H1 (cell line): ENCODE results near the gene KCNIP3. TPM values are rescaled to one million over a fixed set of nuclear protein-coding genes. Genes with fewer than 3 reads are reported as not detected.
A peak's percentile ranks its signal among the peaks of the same experiment; 100 is the strongest.

Experiments
- CTCF ChIA-PET: fragments of 300-600 bp; sonication (Branson Sonifier 250); formaldehyde crosslinking; loops from one replicate; lab custom pipeline; 2021; ENCODE audit not compliant: partially characterized antibody; lab: Charles Lee
- POLR2A ChIA-PET: fragments of 300-600 bp; sonication (Branson Sonifier 250); formaldehyde crosslinking; loops from one replicate; lab custom pipeline; 2021; ENCODE audit warnings: inconsistent platforms; ENCODE audit not compliant: partially characterized antibody; lab: Charles Lee
- DNase-seq, 2 experiments: peaks; one replicate each; pipeline versions ENCODE4 v3.0.0 to v3.0.0-alpha.2; 2010 to 2022; ENCODE audit warnings: low spot score in 2 of 2, low read depth in 1 of 2, mixed read lengths in 1 of 2
- FAIRE-seq: peaks from 2 replicates; lab custom pipeline; 2011; peaks lifted over from hg19 to GRCh38; lab: Jason Lieb, UNC
- H2AFZ ChIP-seq: 2 replicates; pipeline ENCODE4 v1.8.1; 2012; ENCODE audit warnings: low read length, inconsistent platforms
- H2AK5ac ChIP-seq: 2 replicates; pipeline ENCODE4 v1.6.1; 2013; ENCODE audit warnings: low read depth, low read length
- H2BK120ac ChIP-seq: replicated peaks from 2 replicates; pipeline ENCODE3; 2013; ENCODE audit warnings: low read depth, low read length, inconsistent platforms
- H2BK12ac ChIP-seq: 2 replicates; pipeline ENCODE4 v1.6.1; 2013; ENCODE audit warnings: low read depth, low read length
- H2BK15ac ChIP-seq: 2 replicates; pipeline ENCODE4 v1.6.1; 2013; ENCODE audit warnings: low read length
- H2BK20ac ChIP-seq: 2 replicates; pipeline ENCODE4 v1.6.1; 2013; ENCODE audit warnings: low read length
- H2BK5ac ChIP-seq: 2 replicates; pipeline ENCODE4 v1.6.1; 2013; ENCODE audit warnings: low read depth, low read length
- H3K14ac ChIP-seq: 2 replicates; pipeline ENCODE4 v1.6.1; 2013; ENCODE audit warnings: inconsistent platforms; ENCODE audit not compliant: insufficient read length
- H3K18ac ChIP-seq: 2 replicates; pipeline ENCODE4 v1.6.1; 2013; ENCODE audit warnings: low read length; ENCODE audit errors: extremely low read depth
- H3K23ac ChIP-seq: 2 replicates; pipeline ENCODE4 v1.6.1; 2013; ENCODE audit warnings: inconsistent platforms; ENCODE audit not compliant: insufficient read length
- H3K23me2 ChIP-seq: 2 replicates; pipeline ENCODE4 v1.6.1; 2013; ENCODE audit warnings: low read depth, low read length
- H3K27ac ChIP-seq: 2 replicates; pipeline ENCODE4 v1.6.1; 2011; ENCODE audit warnings: low read depth, low read length, inconsistent platforms
- H3K27me3 ChIP-seq, 4 experiments: replicated peaks in 1 of 4; 1 replicate in 1 of 4; 2 replicates in 3 of 4; pipeline versions ENCODE4 v1.6.1 to v1.8.1; 2011 to 2013; ENCODE audit warnings: low read length in 3 of 4, mild to moderate bottlenecking in 3 of 4, inconsistent platforms in 2 of 4, mixed read lengths in 2 of 4, moderate library complexity in 1 of 4; ENCODE audit not compliant: control insufficient read depth in 3 of 4, insufficient read depth in 3 of 4; ENCODE audit errors: extremely low read depth in 1 of 4
- H3K36me3 ChIP-seq, 4 experiments: 2 replicates each; pipeline versions ENCODE4 v1.6.1 to v1.8.1; 2011 to 2013; ENCODE audit warnings: mild to moderate bottlenecking in 4 of 4, low read length in 3 of 4, moderate library complexity in 2 of 4, control low read depth in 1 of 4, inconsistent platforms in 1 of 4; ENCODE audit not compliant: insufficient read depth in 4 of 4, control insufficient read depth in 2 of 4
- H3K4ac ChIP-seq: replicated peaks from 2 replicates; pipeline ENCODE3; 2013; ENCODE audit warnings: low read length, low read depth, mixed read lengths, inconsistent platforms; ENCODE audit not compliant: insufficient read length
- H3K4me1 ChIP-seq, 4 experiments: replicated peaks in 1 of 4; 1 replicate in 1 of 4; 2 replicates in 3 of 4; pipeline versions ENCODE4 v1.6.1 to v1.8.1; 2011 to 2013; ENCODE audit warnings: low read length in 3 of 4, inconsistent platforms in 2 of 4, mixed read lengths in 1 of 4; ENCODE audit not compliant: insufficient read depth in 4 of 4, control insufficient read depth in 3 of 4
- H3K4me2 ChIP-seq, 2 experiments: 2 replicates each; pipeline versions ENCODE4 v1.6.1 to v1.8.1; 2011 to 2013; ENCODE audit warnings: low read depth in 2 of 2, low read length in 2 of 2, control low read depth in 1 of 2, inconsistent platforms in 1 of 2, mild to moderate bottlenecking in 1 of 2; ENCODE audit not compliant: insufficient read depth in 1 of 2
- H3K4me3 ChIP-seq, 4 experiments: fragments of 200-600, 300-600 bp in 1 of 4; sonication (generic), shearing (Covaris generic), sonication (Bioruptor Twin) in 1 of 4; 2 replicates each; pipeline versions ENCODE4 v1.5.1 to v1.8.1; 2011 to 2016; ENCODE audit warnings: low read length in 4 of 4, low read depth in 3 of 4, control low read depth in 2 of 4, inconsistent platforms in 2 of 4, mild to moderate bottlenecking in 2 of 4, mixed read lengths in 1 of 4, moderate library complexity in 1 of 4; ENCODE audit not compliant: insufficient read depth in 2 of 4; ENCODE audit errors: extremely low read depth in 1 of 4
- H3K56ac ChIP-seq: replicated peaks from 2 replicates; pipeline ENCODE3; 2013; ENCODE audit warnings: low read depth, mild to moderate bottlenecking, mixed read lengths, low read length, inconsistent platforms; ENCODE audit not compliant: insufficient read length
- H3K79me1 ChIP-seq: 2 replicates; pipeline ENCODE4 v1.6.1; 2013; ENCODE audit warnings: low read depth, low read length, control low read depth
- H3K79me2 ChIP-seq, 2 experiments: 2 replicates each; pipeline versions ENCODE4 v1.6.1 to v1.8.1; 2012 to 2013; ENCODE audit warnings: low read length in 2 of 2, mild to moderate bottlenecking in 2 of 2, inconsistent platforms in 1 of 2; ENCODE audit not compliant: insufficient read depth in 2 of 2, control insufficient read depth in 1 of 2
- H3K9ac ChIP-seq, 4 experiments: replicated peaks in 1 of 4; 1 replicate in 1 of 4; 2 replicates in 3 of 4; pipeline versions ENCODE4 v1.6.1 to v1.8.1; 2011 to 2013; ENCODE audit warnings: low read depth in 3 of 4, low read length in 3 of 4, control low read depth in 2 of 4, mild to moderate bottlenecking in 2 of 4, moderate library complexity in 2 of 4, inconsistent platforms in 1 of 4; ENCODE audit errors: extremely low read depth in 1 of 4
- H3K9me3 ChIP-seq, 2 experiments: 2 replicates each; pipeline versions ENCODE4 v1.6.1 to v1.8.1; 2012 to 2013; ENCODE audit warnings: mild to moderate bottlenecking in 2 of 2, moderate library complexity in 2 of 2, control low read depth in 1 of 2, inconsistent platforms in 1 of 2, low read depth in 1 of 2, low read length in 1 of 2, mixed read lengths in 1 of 2; ENCODE audit not compliant: insufficient read depth in 2 of 2
- H4K20me1 ChIP-seq, 2 experiments: replicated peaks in 1 of 2; 2 replicates each; pipeline versions ENCODE3 to v1.8.1; 2011 to 2013; ENCODE audit warnings: inconsistent platforms in 2 of 2, low read length in 2 of 2, mild to moderate bottlenecking in 1 of 2; ENCODE audit not compliant: insufficient read depth in 2 of 2, control insufficient read depth in 1 of 2
- H4K5ac ChIP-seq: 2 replicates; pipeline ENCODE4 v1.6.1; 2013; ENCODE audit warnings: low read length, low read depth, mixed read lengths, inconsistent platforms; ENCODE audit not compliant: insufficient read length
- H4K8ac ChIP-seq: 2 replicates; pipeline ENCODE4 v1.8.0; 2013; ENCODE audit warnings: mild to moderate bottlenecking, moderate library complexity, low read length, inconsistent platforms; ENCODE audit not compliant: insufficient read depth; ENCODE audit errors: extremely low read depth
- H4K91ac ChIP-seq: replicated peaks from 2 replicates; pipeline ENCODE3; 2013; ENCODE audit warnings: low read length, mixed read lengths, inconsistent platforms; ENCODE audit not compliant: insufficient read length
- ATF3 ChIP-seq: IDR thresholded peaks from 2 replicates; pipeline ENCODE4 v1.6.1; 2011; ENCODE audit warnings: low read depth, mild to moderate bottlenecking, low read length; ENCODE audit not compliant: insufficient read depth
- BCL11A ChIP-seq, 2 experiments: IDR thresholded peaks; one replicate each; pipeline ENCODE4 v1.6.1; 2011; ENCODE audit warnings: low read depth in 2 of 2, low read length in 2 of 2, mild to moderate bottlenecking in 2 of 2
- CBX8 ChIP-seq: fragments of 300-800, 300-1000 bp; sonication (generic); IDR thresholded peaks from 2 replicates; pipeline ENCODE4 v1.7.1; 2016; ENCODE audit warnings: low read depth, low read length, borderline replicate concordance
- CEBPB ChIP-seq: IDR thresholded peaks from 2 replicates; pipeline ENCODE4 v1.6.1; 2012; ENCODE audit warnings: low read depth, low read length
- CHD1 ChIP-seq: IDR thresholded peaks from 2 replicates; pipeline ENCODE4 v1.6.1; 2012; ENCODE audit warnings: low read depth, low read length, improper control_type of control experiment
- CREB1 ChIP-seq: IDR thresholded peaks from 2 replicates; pipeline ENCODE4 v1.6.1; 2012; ENCODE audit warnings: inconsistent platforms
- GTF2F1 ChIP-seq: IDR thresholded peaks from 2 replicates; pipeline ENCODE4 v1.6.1; 2012; ENCODE audit warnings: low read depth, low read length, improper control_type of control experiment, borderline replicate concordance
- JUND ChIP-seq: IDR thresholded peaks from 2 replicates; pipeline ENCODE4 v1.6.1; 2011; ENCODE audit warnings: mild to moderate bottlenecking, improper control_type of control experiment, low read length
- RAD21 ChIP-seq, 2 experiments: IDR thresholded peaks in 1 of 2; conservative IDR thresholded peaks in 1 of 2; 2 replicates each; pipeline ENCODE4 v1.6.1; 2011; ENCODE audit warnings: low read depth in 2 of 2, low read length in 2 of 2, improper control_type of control experiment in 1 of 2, inconsistent platforms in 1 of 2, mild to moderate bottlenecking in 1 of 2, moderate library complexity in 1 of 2
- RNF2 ChIP-seq: fragments of 200-900, 300-1000 bp; sonication (generic); IDR thresholded peaks from 2 replicates; pipeline ENCODE4 v1.7.1; 2016; ENCODE audit warnings: borderline replicate concordance, low read depth, mild to moderate bottlenecking, antibody characterized with exemption, low read length; ENCODE audit not compliant: poor library complexity, severe bottlenecking; ENCODE audit errors: missing control alignments
- SIRT6 ChIP-seq: IDR thresholded peaks from one replicate; pipeline ENCODE4 v1.7.1; 2012; ENCODE audit warnings: low read length, inconsistent platforms
- SIX5 ChIP-seq: IDR thresholded peaks from 2 replicates; pipeline ENCODE4 v1.6.1; 2011; ENCODE audit warnings: mild to moderate bottlenecking, low read depth, low read length
- SP2 ChIP-seq: IDR thresholded peaks from 2 replicates; pipeline ENCODE4 v1.6.1; 2012; ENCODE audit warnings: mild to moderate bottlenecking, low read length, inconsistent platforms
- TEAD4 ChIP-seq: IDR thresholded peaks from 2 replicates; pipeline ENCODE4 v1.6.1; 2012; ENCODE audit warnings: low read depth, low read length, inconsistent platforms, mixed read lengths
- ZNF274 ChIP-seq: IDR thresholded peaks from 2 replicates; pipeline ENCODE4 v1.7.0; 2012; ENCODE audit warnings: low read length, borderline replicate concordance; ENCODE audit errors: extremely low read depth
- WGBS, 2 experiments: shearing (Covaris generic) in 1 of 2; methylation state at CpG; one replicate each; pipeline versions ENCODE4 v1.1.6 to v1.1.7; 2013 to 2015; ENCODE audit warnings: low lambda C conversion rate in 2 of 2, mixed read lengths in 2 of 2, inconsistent platforms in 1 of 2, low coverage in 1 of 2, missing lambda C conversion rate in 1 of 2; ENCODE audit not compliant: insufficient replicate concordance in 2 of 2, insufficient coverage in 1 of 2, insufficient read length in 1 of 2; ENCODE audit errors: extremely low coverage in 1 of 2, missing lambda C conversion rate in 1 of 2; 5-methylcytosine and 5-hydroxymethylcytosine counted together
- polyA plus RNA-seq, 7 experiments: library from polyadenylated mRNA; depleted of rRNA in 3 of 7; stranded (reverse) in 5 of 7; unstranded in 2 of 7; fragments of >200 nt in 5 of 7; fragments of 200-250 nt in 2 of 7; gene quantifications; 1 replicate in 5 of 7; 2 replicates in 1 of 7; 4 replicates in 1 of 7; pipeline versions ENCODE4 v1.2.1 to v1.2.3, GENCODE V29; 2011 to 2013; ENCODE audit warnings: missing spikeins in 2 of 7, mixed read lengths in 2 of 7
- total RNA-seq: library from RNA; stranded (reverse); fragmentation: NEBNext Ultra II Directional; extraction: Animal tissue kit (Norgen Biotek cat#: 25700); gene quantifications from 2 replicates; pipeline ENCODE4 v1.2.1, GENCODE V29; 2021

Gene KCNIP3
- total and polyA plus RNA-seq, 2 of the 8 experiments (the other 6 are each of a cell fraction or from before 2014, with no cell fraction given) = 0.33 to 1.9 TPM

GRCh38 chr2:95272781-95273180 is 24.4 kb upstream of the KCNIP3 start:
- H3K4ac ChIP-seq = no peak overlapping the region
- no peaks in the 10 kb centered on the region for H3K23me2 ChIP-seq
- no peaks in the 10 kb centered on the region for H3K79me1 ChIP-seq
- no peaks in the 10 kb centered on the region for H3K36me3 ChIP-seq
- WGBS, 2 experiments = 100% methylated on average over 1 of the region's 1 CpG; no CpG with 5 or more reads in 1 of the 2 experiments
- H3K4me1 ChIP-seq = peaks cover 0 to 33% (median 2%) of the 10 kb centered on the region in 4 experiments; a peak in 3 of 7 replicates
- H4K5ac ChIP-seq = no peak overlapping the region
- H2BK120ac ChIP-seq = no peak overlapping the region
- no peak overlapping the region for H2AK5ac ChIP-seq
- no peak overlapping the region for H3K27ac ChIP-seq
- no peak overlapping the region for H3K18ac ChIP-seq
- ChIA-PET POLR2A (no interaction called here), CTCF (no interaction called here)
- FAIRE-seq (no peak), DNase-seq (peak in 1 of 2 experiments; percentile 20)
- H3K9me3 ChIP-seq = peaks cover 62 to 96% of the 10 kb centered on the region in 2 experiments
- H4K91ac ChIP-seq = no peak overlapping the region
- no peak overlapping the region for H3K4me2 ChIP-seq
- no peak overlapping the region for H3K4me3 ChIP-seq
- no peak overlapping the region for H2BK20ac ChIP-seq
- H3K27me3 ChIP-seq = no peaks in the 10 kb centered on the region
- no peak overlapping the region for H3K9ac ChIP-seq
- no peaks in the 10 kb centered on the region for H4K20me1 ChIP-seq
- no peak overlapping the region for H3K23ac ChIP-seq
- H2AFZ ChIP-seq = no peak overlapping the region
- no peak overlapping the region for H2BK15ac ChIP-seq
- H3K14ac ChIP-seq = no peak overlapping the region
- no peak overlapping the region for H4K8ac ChIP-seq
- no peaks in the 10 kb centered on the region for H3K79me2 ChIP-seq
- no peak overlapping the region for H2BK5ac ChIP-seq
- no peak overlapping the region for H3K56ac ChIP-seq
- no peak overlapping the region for H2BK12ac ChIP-seq
- TF ChIP-seq SP2 (no peak), SIX5 (no peak), CBX8 (no peak), ZNF274 (no peak), CEBPB (no peak), ATF3 (no peak), TEAD4 (no peak), RAD21 (IDR thresholded peaks at IDR 0.05 in 1 of 2, conservative IDR thresholded peaks at IDR 0.05 in 1 of 2; ENCODE audit: low read depth in 2 of 2, low read length in 2 of 2) (no peak), CHD1 (no peak), BCL11A (IDR thresholded peaks at IDR 0.05; ENCODE audit: low read depth in 2 of 2, low read length in 2 of 2) (no peak), SIRT6 (no peak), CREB1 (no peak), JUND (no peak), GTF2F1 (no peak), RNF2 (no peak)
